HepG2 (cell line): ENCODE measurements around the gene ZMYND19. TPM values are rescaled to one million over a fixed set of nuclear protein-coding genes. Genes with fewer than 3 reads are reported as not detected.
A peak's percentile ranks its signal among the peaks of the same experiment; 100 is the strongest.

ENCODE experiments used
- AHR ChIP-seq: IDR thresholded peaks from 2 replicates; pipeline ENCODE4 v1.6.1; 2018; ENCODE audit warnings: missing genetic modification reagents, missing compliant biosample characterization
- ATF5 ChIP-seq: sonication (generic); formaldehyde crosslinking; IDR thresholded peaks from 2 replicates; pipeline ENCODE4 v1.4.0; 2020; ENCODE audit warnings: mild to moderate bottlenecking, low read depth, missing genetic modification reagents
- ATF7-NPFF ChIP-seq: sonication (generic); formaldehyde crosslinking; IDR thresholded peaks from 2 replicates; pipeline ENCODE4 v1.8.1; 2023; ENCODE audit warnings: mild to moderate bottlenecking, low read depth, missing genetic modification reagents, moderate library complexity
- GABPA ChIP-seq, 2 experiments: IDR thresholded peaks; 2 replicates each; pipeline ENCODE4 v1.6.1; 2011 to 2016; ENCODE audit warnings: low read depth in 2 of 2, low read length in 1 of 2, missing biosample characterization in 1 of 2, missing genetic modification characterization in 1 of 2
- HBP1 ChIP-seq: IDR thresholded peaks from 2 replicates; pipeline ENCODE4 v1.6.1; 2016; ENCODE audit warnings: low read depth, control low read depth
- KDM2A ChIP-seq: sonication (generic); formaldehyde crosslinking; IDR thresholded peaks from 2 replicates; pipeline ENCODE4 v1.4.0; 2020; ENCODE audit warnings: low read depth, missing genetic modification reagents, borderline replicate concordance
- KDM6A ChIP-seq: IDR thresholded peaks from 2 replicates; pipeline ENCODE4 v1.6.1; 2016; ENCODE audit warnings: low read depth
- MXD1 ChIP-seq: sonication (generic); formaldehyde crosslinking; IDR thresholded peaks from 2 replicates; pipeline ENCODE4 v1.4.0; 2020; ENCODE audit warnings: mild to moderate bottlenecking, missing genetic modification reagents
- MXD4 ChIP-seq: IDR thresholded peaks from 2 replicates; pipeline ENCODE4 v1.6.1; 2016; ENCODE audit warnings: mild to moderate bottlenecking, missing biosample characterization, missing genetic modification reagents
- MYPOP ChIP-seq: sonication (generic); formaldehyde crosslinking; IDR thresholded peaks from 2 replicates; pipeline ENCODE4 v1.8.1; 2023; ENCODE audit warnings: mild to moderate bottlenecking, moderate library complexity, missing genetic modification reagents
- NFE2L1 ChIP-seq: sonication (generic); formaldehyde crosslinking; IDR thresholded peaks from 2 replicates; pipeline ENCODE4 v1.4.0; 2020; ENCODE audit warnings: missing genetic modification reagents, mild to moderate bottlenecking, borderline replicate concordance
- RARG ChIP-seq: sonication (generic); formaldehyde crosslinking; IDR thresholded peaks from 2 replicates; pipeline ENCODE4 v1.4.0; 2020; ENCODE audit warnings: low read depth, mild to moderate bottlenecking, missing genetic modification reagents
- RBFOX2 ChIP-seq: fragments of 200-400 bp; formaldehyde crosslinking; IDR thresholded peaks from 2 replicates; pipeline ENCODE4 v1.6.1; 2017; ENCODE audit warnings: low read depth, mild to moderate bottlenecking, low read length
- RNF219 ChIP-seq: sonication (generic); formaldehyde crosslinking; IDR thresholded peaks from 2 replicates; pipeline ENCODE4 v1.5.0; 2020; ENCODE audit warnings: mild to moderate bottlenecking, missing genetic modification reagents
- RORA ChIP-seq: sonication (generic); formaldehyde crosslinking; IDR thresholded peaks from 2 replicates; pipeline ENCODE4 v1.5.0; 2020; ENCODE audit warnings: mild to moderate bottlenecking, missing genetic modification reagents, moderate library complexity
- SMARCE1 ChIP-seq: fragments of 450-650 bp; IDR thresholded peaks from 2 replicates; pipeline ENCODE4 v1.6.1; 2017; ENCODE audit warnings: borderline replicate concordance
- SP140L ChIP-seq: sonication (generic); formaldehyde crosslinking; IDR thresholded peaks from 2 replicates; pipeline ENCODE4 v1.4.0; 2020; ENCODE audit warnings: missing genetic modification reagents, borderline replicate concordance
- TAF1 ChIP-seq: sonication (generic); formaldehyde crosslinking; IDR thresholded peaks from 2 replicates; pipeline ENCODE4 v1.4.0; 2020; ENCODE audit warnings: missing genetic modification reagents
- TEAD2 ChIP-seq: sonication (generic); formaldehyde crosslinking; IDR thresholded peaks from 2 replicates; pipeline ENCODE4 v1.9.0; 2021; ENCODE audit warnings: missing genetic modification reagents
- YY1 ChIP-seq: IDR thresholded peaks from 2 replicates; pipeline ENCODE4 v1.6.1; 2011; ENCODE audit warnings: low read length, low read depth, moderate library complexity, mild to moderate bottlenecking; ENCODE audit not compliant: insufficient read depth, insufficient replicate concordance
- ZNF20 ChIP-seq: sonication (generic); formaldehyde crosslinking; IDR thresholded peaks from 2 replicates; pipeline ENCODE4 v1.4.0; 2020; ENCODE audit warnings: mild to moderate bottlenecking, moderate library complexity, missing genetic modification reagents
- ZNF382 ChIP-seq: sonication (generic); formaldehyde crosslinking; IDR thresholded peaks from 2 replicates; pipeline ENCODE4 v1.5.0; 2020; ENCODE audit warnings: missing genetic modification reagents, mild to moderate bottlenecking, borderline replicate concordance
- ZNF562 ChIP-seq: sonication (generic); formaldehyde crosslinking; IDR thresholded peaks from 2 replicates; pipeline ENCODE4 v1.8.0; 2022; ENCODE audit warnings: missing genetic modification reagents, borderline replicate concordance
- ZNF761 ChIP-seq: sonication (generic); formaldehyde crosslinking; conservative IDR thresholded peaks from 2 replicates; pipeline ENCODE4 v1.4.0; 2020; ENCODE audit warnings: mild to moderate bottlenecking, missing genetic modification reagents
- ZSCAN21 ChIP-seq: sonication (generic); formaldehyde crosslinking; IDR thresholded peaks from 2 replicates; pipeline ENCODE4 v1.8.0; 2022; ENCODE audit warnings: mild to moderate bottlenecking, missing genetic modification reagents, moderate library complexity, borderline replicate concordance
- polyA plus RNA-seq, 8 experiments: library from polyadenylated mRNA; depleted of rRNA in 3 of 8; stranded (reverse) in 7 of 8; unstranded in 1 of 8; fragments of >200 nt; fragmentation: Illumina TruSeq in 4 of 8; extraction: Trizol in 4 of 8; gene quantifications; 2 replicates each; pipeline versions ENCODE4 v1.2.1 to v1.2.3, GENCODE V29; 2011 to 2016; ENCODE audit warnings: low read depth in 4 of 8, missing spikeins in 1 of 8, mixed read lengths in 1 of 8; ENCODE audit not compliant: insufficient read depth in 1 of 8
- total RNA-seq, 5 experiments: library from RNA; depleted of rRNA; stranded (reverse); fragments of >200 nt; fragmentation: Illumina TruSeq; extraction: Trizol; gene quantifications; 2 replicates each; pipeline ENCODE4 v1.2.3, GENCODE V29; 2016; ENCODE audit warnings: low read depth in 1 of 5

The ZMYND19 gene
- total and polyA plus RNA-seq, 2 of the 13 experiments (the other 11 are each of a cell fraction or from before 2014, with no cell fraction given) = 21.3 to 38.7 TPM

GRCh38 chr9:137589441-137590122 lies 730 bp downstream of the ZMYND19 start (continued):
- TF ChIP-seq NFE2L1 (CRISPR knock-in tag) = no peak
- TF ChIP-seq RBFOX2 = 0 out of 2 replicates have a peak, but pooled peaks have one; percentile 43
- TF ChIP-seq MXD4 = no peak
- no peak for TF ChIP-seq KDM6A (CRISPR knock-in tag)
- no peak for TF ChIP-seq ZNF20 (CRISPR knock-in tag)
- no peak for TF ChIP-seq SMARCE1
- no peak for TF ChIP-seq RARG
- TF ChIP-seq ZNF562 (CRISPR knock-in tag) = no peak
- no peak for TF ChIP-seq YY1
- no peak for TF ChIP-seq TEAD2 (CRISPR knock-in tag)
- no peak for TF ChIP-seq ATF5 (CRISPR knock-in tag)
- TF ChIP-seq RORA = no peak
- no peak for TF ChIP-seq RNF219 (CRISPR knock-in tag)
- TF ChIP-seq KDM2A (CRISPR knock-in tag) = peak; percentile 40; the same call in 1 of the 2 replicates
- TF ChIP-seq ZNF761 (CRISPR knock-in tag) = no peak
- TF ChIP-seq GABPA (IDR thresholded peaks at IDR 0.05; ENCODE audit: low read depth, low read length) = no peak
- no peak for TF ChIP-seq GABPA (CRISPR knock-in tag; IDR thresholded peaks at IDR 0.05; ENCODE audit: low read depth)
- 0 out of 2 replicates have a peak, but pooled peaks have one; percentile 52 for TF ChIP-seq ATF7-NPFF (CRISPR knock-in tag)
- TF ChIP-seq AHR = no peak
- no peak for TF ChIP-seq ZNF382
- TF ChIP-seq MYPOP (CRISPR knock-in tag) = no peak
- TF ChIP-seq SP140L (CRISPR knock-in tag) = no peak
- TF ChIP-seq TAF1 (CRISPR knock-in tag) = peak; percentile 28; the same call in 1 of the 2 replicates
- TF ChIP-seq ZSCAN21 (CRISPR knock-in tag) = no peak
- TF ChIP-seq HBP1 = no peak
- peak; percentile 69; the same call in 1 of the 2 replicates for TF ChIP-seq MXD1
